ENCODE measurements around the gene DDR2.

GRCh38 chr1:162656266-162656665 is 24.0 kb downstream of the DDR2 start:
- TF ChIP-seq POLR2A (IDR thresholded peaks at IDR 0.05; ENCODE audit: low read depth, low read length) (no peak), SPI1 (IDR thresholded peaks at IDR 0.05; ENCODE audit: low read depth, low read length) (no peak), TAF1 (IDR thresholded peaks at IDR 0.05; ENCODE audit: low read depth, low read length) (no peak), PAX5 (IDR thresholded peaks at IDR 0.05; ENCODE audit: insufficient read depth, low read length, severe bottlenecking) (no peak)

All from GM12891 (cell line).